SH-SY5Y (cell line): ENCODE data around the gene DNAJA2.

Experiments
- GATA2 ChIP-seq: IDR thresholded peaks from 2 replicates; pipeline ENCODE4 v1.6.1; 2011; ENCODE audit warnings: mild to moderate bottlenecking, low read depth, low read length
- GATA3 ChIP-seq: IDR thresholded peaks from 2 replicates; pipeline ENCODE4 v1.6.1; 2011; ENCODE audit warnings: low read depth, mild to moderate bottlenecking, low read length, moderate library complexity

Gene DNAJA2

DNA sequence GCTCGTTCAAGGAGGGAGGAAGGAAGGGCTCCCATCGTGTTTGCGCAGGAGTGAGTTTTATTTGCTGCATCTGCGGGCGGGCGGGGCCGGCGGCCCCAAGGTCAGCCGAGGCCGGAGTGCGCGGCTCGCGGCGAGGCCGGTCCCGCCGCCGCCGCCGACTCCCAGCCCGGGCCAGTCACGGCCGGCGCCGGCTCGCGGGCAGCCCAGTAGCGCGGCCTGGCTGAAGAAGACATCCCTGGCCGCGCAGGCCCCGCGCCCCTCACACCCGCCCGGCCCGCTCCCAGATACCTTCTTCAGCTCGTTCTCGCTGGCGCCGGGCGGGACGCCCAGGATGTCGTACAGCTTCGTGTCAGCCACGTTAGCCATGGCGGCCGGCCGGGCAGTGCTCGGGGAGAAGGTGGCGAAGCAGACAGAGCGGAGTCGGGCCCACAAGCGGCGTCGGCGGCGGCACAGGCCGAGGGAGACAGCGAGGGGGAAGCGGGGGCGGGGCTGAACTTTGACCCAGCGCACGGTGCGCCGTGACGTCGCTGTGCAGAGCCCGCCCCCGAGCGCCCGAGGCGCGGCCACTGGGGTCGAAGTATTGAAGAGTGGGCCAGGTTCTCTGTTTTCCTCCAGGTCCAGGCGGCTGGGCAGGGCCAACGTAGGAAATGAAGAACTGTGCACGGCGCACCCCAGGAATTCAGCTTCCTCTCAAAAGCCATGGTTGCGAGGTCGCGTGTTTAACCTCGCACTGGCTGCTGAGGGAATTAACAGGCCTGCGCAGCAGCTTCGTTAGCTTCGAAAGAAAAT lies at the start of gene DNAJA2:
Gene DNAJA2, minus strand, starts transcription at position 468 of the 789 bp plus-strand sequence. Its CDS starts 102 bp downstream, at position 366.
- no peak for TF ChIP-seq GATA2

DNA sequence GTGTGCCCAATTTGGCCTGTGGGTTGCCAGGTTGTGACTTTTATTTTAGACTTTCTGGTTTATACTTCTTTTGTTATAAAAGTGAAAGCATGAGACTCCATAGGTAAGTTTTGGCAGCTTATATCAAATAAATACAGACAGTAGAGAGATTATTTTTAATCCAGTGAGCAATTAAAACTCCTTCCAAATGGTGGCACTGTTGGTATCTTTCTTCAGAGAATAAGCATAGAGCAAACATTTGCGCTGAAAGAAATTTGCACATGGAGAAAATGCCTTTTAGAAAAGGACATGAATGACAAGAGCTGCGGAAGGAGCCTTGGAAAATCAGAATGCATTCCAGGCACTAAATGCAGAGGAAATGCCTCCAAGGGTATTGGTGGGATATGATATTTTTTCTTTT lies 46.1 kb upstream of the DNAJA2 start:
- TF ChIP-seq GATA2 (no peak), GATA3 (no peak)

DNA sequence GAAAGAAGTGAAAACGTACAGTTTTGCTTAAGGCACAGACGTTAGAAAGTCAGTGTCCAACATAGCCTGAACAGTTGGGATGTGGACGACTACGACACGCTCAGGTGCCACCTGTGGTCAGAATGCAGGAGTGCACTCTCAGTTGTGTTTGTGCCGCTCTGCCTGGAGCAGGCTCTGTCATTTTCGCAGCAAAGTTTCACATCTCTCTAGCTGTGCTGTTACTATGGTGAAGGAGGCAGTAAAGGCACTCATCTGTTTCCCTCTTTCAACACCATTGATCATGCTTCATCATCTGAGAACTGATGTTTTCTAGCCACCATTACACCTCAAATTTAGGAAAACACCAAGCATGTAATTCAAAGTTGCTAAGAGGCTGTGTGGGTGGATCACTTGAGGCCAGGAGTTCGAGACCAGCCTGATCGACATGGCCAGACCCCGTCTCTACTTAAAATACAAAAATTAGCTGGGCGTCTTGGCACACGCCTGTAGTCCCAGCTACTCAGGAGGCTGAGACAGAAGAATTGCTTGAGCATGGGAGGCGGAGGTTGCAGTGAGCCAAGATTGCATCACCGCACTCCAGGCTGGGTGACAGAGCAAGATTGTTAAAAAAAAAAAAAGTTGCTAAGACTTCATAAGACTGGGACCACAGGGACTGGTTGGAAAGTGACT lies 44.9 kb upstream of the DNAJA2 start:
- no peak for TF ChIP-seq GATA2
- no peak for TF ChIP-seq GATA3

DNA sequence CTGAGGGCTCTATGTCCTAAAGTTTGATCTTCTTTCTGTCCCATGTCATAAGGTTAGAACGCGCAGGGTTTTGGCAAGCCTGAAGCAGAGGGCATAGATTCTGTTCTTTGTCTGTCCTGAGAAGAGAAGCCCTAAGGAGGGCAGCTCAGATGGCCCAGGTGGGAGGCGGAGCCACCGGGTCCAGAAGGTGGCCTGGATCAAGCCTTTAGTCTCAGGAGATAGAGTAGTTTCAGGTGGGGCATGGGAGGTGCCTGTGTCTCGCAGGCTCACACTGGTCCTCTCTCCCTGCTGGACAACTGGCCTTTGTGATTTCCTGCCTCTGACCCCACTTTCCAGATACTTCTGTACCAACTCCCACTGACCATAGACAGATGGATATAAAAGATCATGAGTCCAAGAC lies 44.2 kb upstream of the DNAJA2 start:
- TF ChIP-seq GATA2 (no peak), GATA3 (no peak)

DNA sequence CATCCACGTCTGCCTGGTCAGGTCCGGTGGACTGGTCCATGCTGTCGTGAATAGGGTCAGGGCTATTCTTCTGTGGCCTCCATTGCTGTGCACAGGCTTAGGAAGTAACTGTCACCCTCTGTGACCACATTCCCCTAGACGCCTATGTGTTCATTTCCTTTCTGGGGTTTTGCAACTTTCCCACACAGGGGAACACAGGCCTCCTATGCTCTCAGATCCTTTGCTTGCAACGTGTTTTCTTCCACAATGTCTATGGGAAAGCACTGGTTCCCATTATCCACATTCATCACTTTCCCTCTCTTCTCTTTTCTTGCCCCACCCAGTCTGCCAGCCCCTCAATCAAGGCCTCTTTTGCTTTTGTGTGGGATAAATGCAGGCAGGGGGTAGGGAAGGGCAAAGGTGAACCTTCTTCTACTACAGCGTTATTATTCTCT lies 43.2 kb upstream of the DNAJA2 start:
- no peak for TF ChIP-seq GATA3
- TF ChIP-seq GATA2, result no peak

DNA sequence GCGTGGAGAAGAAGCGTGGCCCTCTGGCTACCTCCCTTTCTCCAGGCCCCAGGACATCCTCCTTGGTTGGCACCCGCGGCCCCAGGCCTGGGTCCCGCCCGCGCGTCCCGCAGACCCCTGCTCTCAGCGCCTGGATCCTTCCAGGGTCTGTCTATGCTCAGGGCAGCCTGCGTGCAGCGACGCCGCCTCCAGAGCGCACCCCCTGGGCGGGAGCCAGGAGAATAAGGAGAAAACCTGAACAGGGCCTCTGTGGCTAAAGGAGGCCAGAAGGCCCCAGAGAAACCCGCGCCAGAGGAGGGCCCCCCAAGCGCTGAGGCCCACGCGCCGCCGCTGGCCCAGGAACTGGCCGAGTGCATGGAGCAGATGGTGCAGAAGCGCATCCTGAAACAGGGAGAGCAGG lies 40.4 kb upstream of the DNAJA2 start:
- TF ChIP-seq GATA3 (no peak), GATA2 (no peak)

DNA sequence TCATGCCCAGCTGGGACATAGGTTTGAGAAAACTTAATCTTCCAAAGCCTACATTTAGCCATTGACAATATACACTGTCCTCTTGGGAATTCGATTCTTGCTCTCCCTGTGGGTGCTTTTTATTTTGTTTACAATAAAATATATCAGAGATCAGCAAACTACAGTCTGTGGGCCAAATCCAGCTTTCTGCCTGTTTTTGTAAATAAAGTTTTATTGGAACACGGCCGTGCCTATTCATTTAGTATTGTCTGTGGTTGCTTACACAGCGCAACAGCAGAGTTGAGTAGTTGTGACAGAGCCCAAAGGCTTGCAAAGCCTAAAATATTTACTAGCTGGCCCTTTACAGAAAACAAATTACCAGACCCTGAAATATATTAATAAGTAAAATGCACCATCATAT lies 39.7 kb upstream of the DNAJA2 start:
- no peak for TF ChIP-seq GATA2
- TF ChIP-seq GATA3, result no peak

DNA sequence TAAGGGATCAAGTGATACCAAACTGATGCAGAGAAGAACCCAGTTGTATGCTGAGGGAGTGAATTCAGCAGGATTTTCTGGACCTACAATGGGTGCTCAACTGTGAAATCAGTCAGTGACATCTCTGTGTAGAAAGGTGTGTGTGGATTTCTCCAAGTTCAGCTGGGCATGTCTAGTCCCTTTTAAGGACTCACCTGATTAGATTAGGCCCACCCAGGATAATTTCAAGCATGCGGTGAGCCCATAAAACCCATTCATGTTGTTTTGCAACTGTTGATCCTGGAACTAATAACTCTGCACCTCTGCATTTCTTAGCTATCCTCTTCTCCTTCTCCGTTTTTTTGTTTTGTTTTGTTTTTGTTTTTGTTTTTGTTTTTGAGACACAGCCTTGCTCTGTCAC lies 35.1 kb upstream of the DNAJA2 start:
- no peak for TF ChIP-seq GATA3
- TF ChIP-seq GATA2, result no peak

DNA sequence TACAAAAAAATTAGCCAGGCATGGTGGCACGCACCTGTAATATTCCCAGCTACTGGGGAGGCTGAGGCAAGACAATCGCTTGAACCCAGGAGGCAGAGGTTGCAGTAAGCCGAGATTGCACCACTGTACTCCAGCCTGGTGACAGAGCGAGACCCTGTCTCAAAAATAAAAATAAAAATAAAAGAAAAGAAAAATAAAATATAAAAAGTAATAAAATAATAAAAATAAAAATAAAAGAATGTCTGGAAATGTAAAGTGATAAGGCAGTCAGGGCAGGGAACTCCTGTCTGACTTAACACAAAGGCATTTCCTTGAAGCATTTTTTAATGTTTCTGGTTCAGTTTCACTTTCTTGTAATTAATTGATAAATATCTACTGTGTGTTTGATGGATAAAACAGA lies 34.7 kb upstream of the DNAJA2 start:
- TF ChIP-seq GATA2, result no peak
- no peak for TF ChIP-seq GATA3

DNA sequence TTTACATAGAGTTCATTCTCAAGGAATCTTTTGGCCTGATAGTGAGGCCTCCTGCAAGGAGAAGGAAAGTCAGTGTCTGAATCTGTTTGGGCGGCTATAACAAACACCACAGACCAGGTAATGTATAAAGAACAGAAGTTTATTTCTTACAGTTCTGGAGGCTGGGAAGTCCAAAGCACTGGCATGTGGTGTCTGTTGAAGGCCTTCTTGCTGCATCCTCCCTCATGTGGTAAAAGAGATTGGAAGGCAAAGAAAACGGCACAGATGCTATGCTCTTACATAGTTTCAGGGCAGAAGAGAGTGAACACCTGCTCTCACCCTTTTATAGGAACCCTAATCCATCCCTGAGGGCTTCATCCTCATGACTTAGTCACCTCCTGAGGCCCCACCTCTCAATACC lies 31.2 kb upstream of the DNAJA2 start:
- no peak for TF ChIP-seq GATA2
- TF ChIP-seq GATA3, result no peak

DNA sequence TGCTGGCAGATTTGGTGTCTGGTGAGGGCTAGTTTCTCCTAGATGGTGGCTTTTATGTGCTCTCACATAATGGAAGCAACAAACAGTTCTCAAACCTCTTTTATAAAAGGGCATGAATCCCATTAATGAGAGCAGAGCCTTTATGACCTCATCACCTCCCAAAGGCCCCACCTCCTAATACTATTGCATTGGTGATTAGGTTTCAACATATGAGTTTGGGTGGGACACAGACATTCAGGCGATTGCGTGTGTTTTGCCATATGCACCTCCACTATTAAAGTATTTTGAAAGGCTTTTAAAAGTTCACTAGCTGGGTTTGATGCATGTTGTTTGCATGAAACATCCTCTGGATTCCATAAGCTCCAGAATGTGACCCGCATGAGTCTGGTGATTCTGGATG lies 24.4 kb upstream of the DNAJA2 start:
- TF ChIP-seq GATA2 (no peak), GATA3 (no peak)

DNA sequence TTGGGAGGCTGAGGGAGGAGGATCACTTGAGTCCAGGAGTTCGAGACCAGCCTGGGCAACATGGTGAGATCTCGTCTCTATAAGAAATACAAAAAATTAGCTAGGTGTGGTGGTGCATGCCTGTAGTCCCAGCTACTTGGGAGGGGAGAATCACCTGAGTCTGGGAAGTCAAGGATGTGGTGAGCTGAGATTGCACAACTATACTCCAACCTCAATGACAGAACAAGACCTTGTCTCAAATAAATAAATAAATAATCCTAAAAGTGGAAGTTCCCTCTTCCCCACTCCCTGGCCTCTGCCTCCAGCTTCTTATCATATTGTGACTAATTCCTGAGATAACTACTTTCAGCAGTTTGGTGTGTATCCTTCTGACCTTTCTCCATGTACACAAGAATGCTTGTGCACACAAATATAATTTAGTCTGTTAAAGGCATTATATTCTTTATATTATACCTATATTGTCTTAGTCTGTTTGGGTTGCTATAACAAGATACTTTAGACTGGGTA lies 23.5 kb upstream of the DNAJA2 start:
- TF ChIP-seq GATA2 (no peak), GATA3 (no peak)

DNA sequence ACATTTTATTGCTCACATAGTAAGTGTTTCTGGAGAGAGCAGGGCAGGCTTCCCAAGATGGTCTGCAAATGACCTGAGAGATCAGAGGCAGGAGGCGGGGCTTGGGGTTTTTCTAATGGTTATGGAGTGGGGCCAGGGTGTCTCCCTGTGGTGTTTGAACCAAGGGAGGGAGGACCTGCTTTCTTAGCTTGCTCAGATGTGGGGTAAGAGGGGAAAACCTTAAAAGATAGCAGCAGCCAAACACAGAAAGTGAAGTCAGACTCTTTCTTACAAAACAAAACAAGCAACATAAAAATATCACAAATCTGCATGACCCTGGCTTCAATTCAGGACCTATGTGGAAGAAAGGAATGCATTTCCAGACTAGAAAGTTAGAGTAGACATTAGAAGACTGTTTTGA lies 22.9 kb upstream of the DNAJA2 start:
- TF ChIP-seq GATA2, result no peak
- no peak for TF ChIP-seq GATA3

DNA sequence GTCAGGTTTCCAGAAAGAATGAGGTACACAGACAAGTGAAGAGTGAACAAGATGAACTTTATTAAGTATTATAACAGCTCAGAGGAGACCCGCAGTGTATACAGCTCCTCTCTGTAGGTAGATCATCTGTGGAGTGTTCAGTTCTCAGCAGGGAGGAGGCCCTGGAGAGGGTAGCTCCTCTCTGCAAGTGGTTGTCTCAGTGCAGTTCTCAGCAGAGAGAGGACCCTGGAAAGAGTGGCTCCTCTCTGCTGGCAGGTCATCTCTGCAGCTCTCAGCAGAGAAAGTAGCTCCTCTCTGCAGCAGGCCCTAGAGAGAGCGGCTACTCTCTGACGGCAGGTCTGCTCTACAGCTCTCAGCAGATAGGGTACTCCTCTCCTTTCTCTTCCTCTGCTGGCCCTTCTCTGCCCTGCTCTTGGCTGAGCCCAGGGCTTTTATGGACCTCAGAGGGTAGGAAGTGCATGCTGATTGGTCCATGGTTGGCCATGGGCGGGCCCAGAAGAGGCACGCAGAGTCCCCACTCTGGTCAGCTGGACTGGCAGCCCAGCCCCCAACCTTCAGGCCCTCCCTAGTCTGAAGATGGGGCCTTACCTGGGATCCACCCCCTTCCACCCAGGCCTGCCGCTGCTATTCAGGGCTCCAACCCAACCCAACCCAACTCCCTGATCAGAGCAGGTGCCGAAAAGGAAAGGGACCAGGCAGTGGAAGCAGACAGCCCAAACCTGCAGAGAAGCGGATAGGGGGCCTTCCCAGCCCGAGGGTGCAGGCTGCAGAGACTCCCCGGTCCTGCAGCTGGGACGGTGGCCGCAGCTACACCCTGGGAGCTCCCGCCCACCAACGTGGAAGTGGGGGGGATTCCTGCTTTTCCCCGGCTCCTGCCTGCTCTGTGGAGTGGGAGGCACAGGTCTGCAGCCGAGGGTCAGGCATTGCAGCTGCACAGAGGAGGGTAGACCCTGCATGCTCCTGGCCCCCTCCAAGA lies 18.5 kb upstream of the DNAJA2 start:
- TF ChIP-seq GATA3 (no peak), GATA2 (no peak)

DNA sequence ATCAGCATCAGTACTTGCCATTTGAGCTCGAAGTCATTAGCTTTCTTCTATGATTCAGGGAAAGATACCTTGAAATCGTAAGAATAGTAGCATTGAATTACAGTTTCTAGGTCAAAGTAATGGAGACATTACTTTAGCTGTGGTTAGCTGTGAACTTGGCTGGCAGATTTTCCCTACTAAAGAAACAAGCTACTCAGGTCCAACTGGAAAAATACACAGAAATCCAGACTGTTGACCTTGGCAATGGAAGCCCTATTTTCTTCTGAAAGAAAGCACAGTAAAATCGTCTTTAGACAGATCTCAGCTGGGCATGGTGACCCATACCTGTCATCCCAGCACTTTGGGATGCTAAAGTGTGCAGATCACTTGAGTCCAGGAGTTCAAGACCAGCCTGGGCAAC lies 13.4 kb upstream of the DNAJA2 start:
- TF ChIP-seq GATA3 (no peak), GATA2 (no peak)
